Measurements from ENCODE around the gene NPEPPS. TPM values are rescaled to one million over a fixed set of nuclear protein-coding genes. Genes with fewer than 3 reads are reported as not detected.
"Not testable (repeated sequence)": the region's sequence is repeated elsewhere in the genome, so short reads cannot be mapped to it uniquely, and the experiment has no call there.

The NPEPPS gene
- total and polyA plus RNA-seq, 2 of the 8 experiments (the other 6 are each of a cell fraction or from before 2014, with no cell fraction given) = 53.6 to 118 TPM

DNA sequence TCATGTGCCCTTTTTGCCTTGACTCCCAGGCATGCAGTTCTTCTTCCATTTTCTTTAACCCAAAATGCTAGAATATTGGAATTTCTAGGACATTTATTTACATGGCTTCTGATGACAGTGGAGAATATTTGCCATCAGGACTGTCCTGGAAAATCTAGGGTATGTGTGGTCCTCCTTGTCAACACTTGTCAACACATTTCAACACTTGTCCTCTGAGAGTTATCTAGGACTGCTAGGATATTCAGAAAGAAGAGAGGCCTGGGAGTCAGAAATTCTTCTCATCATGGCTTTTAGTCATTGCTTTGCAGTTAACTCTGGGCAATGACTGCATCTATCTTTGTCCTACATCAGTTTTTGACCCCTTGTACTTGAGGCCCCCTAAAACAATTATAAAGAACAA is 11.5 kb upstream of the NPEPPS start:
- FAIRE-seq; H3K18ac ChIP-seq (ENCODE audit: extremely low read depth, low read length); POLR2A ChIA-PET (ENCODE audit: partially characterized antibody); H2BK5ac ChIP-seq (ENCODE audit: low read depth, low read length); H3K9me3 ChIP-seq (ENCODE audit: insufficient read depth in 2 of 2, low read depth in 1 of 2, low read length in 1 of 2); DNase-seq (ENCODE audit: low read depth in 1 of 2, low spot score in 2 of 2); H3K9ac ChIP-seq (replicated peaks in 1 of 4; ENCODE audit: extremely low read depth in 1 of 4, low read depth in 3 of 4, low read length in 3 of 4); H3K36me3 ChIP-seq (ENCODE audit: control insufficient read depth in 2 of 4, insufficient read depth in 4 of 4, low read length in 3 of 4); H4K91ac ChIP-seq (replicated peaks; ENCODE audit: insufficient read length, low read length); H3K4ac ChIP-seq (replicated peaks; ENCODE audit: insufficient read length, low read depth, low read length); H2AK5ac ChIP-seq (ENCODE audit: low read depth, low read length); H3K79me1 ChIP-seq (ENCODE audit: low read depth, low read length); H4K5ac ChIP-seq (ENCODE audit: insufficient read length, low read depth, low read length); H4K20me1 ChIP-seq (replicated peaks in 1 of 2; ENCODE audit: control insufficient read depth in 1 of 2, insufficient read depth in 2 of 2, low read length in 2 of 2); H3K79me2 ChIP-seq (ENCODE audit: control insufficient read depth in 1 of 2, insufficient read depth in 2 of 2, low read length in 2 of 2); H3K4me3 ChIP-seq (ENCODE audit: extremely low read depth in 1 of 4, insufficient read depth in 2 of 4, low read depth in 3 of 4, low read length in 4 of 4); H2BK12ac ChIP-seq (ENCODE audit: low read depth, low read length); H3K4me1 ChIP-seq (replicated peaks in 1 of 4; ENCODE audit: control insufficient read depth in 3 of 4, insufficient read depth in 4 of 4, low read length in 3 of 4); H3K14ac ChIP-seq (ENCODE audit: insufficient read length); H3K27me3 ChIP-seq (replicated peaks in 1 of 4; ENCODE audit: control insufficient read depth in 3 of 4, extremely low read depth in 1 of 4, insufficient read depth in 3 of 4, low read length in 3 of 4); H2AFZ ChIP-seq (ENCODE audit: low read length); H3K23ac ChIP-seq (ENCODE audit: insufficient read length); H2BK15ac ChIP-seq (ENCODE audit: low read length); H2BK120ac ChIP-seq (replicated peaks; ENCODE audit: low read depth, low read length); H2BK20ac ChIP-seq (ENCODE audit: low read length); H3K56ac ChIP-seq (replicated peaks; ENCODE audit: insufficient read length, low read depth, low read length); H4K8ac ChIP-seq (ENCODE audit: extremely low read depth, insufficient read depth, low read length); H3K27ac ChIP-seq (ENCODE audit: low read depth, low read length); H3K23me2 ChIP-seq (ENCODE audit: low read depth, low read length); CTCF ChIA-PET (ENCODE audit: partially characterized antibody); H3K4me2 ChIP-seq (ENCODE audit: insufficient read depth in 1 of 2, low read depth in 2 of 2, low read length in 2 of 2): not testable (repeated sequence)

DNA sequence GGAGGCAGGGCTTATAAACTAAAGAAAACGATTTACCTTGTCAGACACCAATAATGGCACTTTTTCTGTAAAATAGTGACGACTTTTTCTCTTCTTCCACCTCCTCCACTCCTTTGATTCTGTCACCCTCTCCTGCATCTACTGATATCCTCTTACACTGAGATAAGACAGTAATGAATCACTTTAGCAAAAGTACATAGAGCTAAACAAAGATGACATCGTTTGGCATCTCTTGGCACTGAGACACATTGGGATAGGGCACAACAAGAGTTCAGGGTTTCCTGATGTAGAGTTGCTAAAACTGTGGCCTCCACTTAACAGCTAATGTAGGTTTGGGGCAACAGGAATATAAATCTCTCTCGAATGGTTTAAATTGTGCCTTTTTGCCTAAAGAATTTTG is 10.6 kb upstream of the NPEPPS start:
- H3K4ac ChIP-seq (replicated peaks; ENCODE audit: insufficient read length, low read depth, low read length) = not testable (repeated sequence)

More for the DNA sequence above, 10.6 kb upstream of the NPEPPS start:
- H3K79me2 ChIP-seq (ENCODE audit: control insufficient read depth in 1 of 2, insufficient read depth in 2 of 2, low read length in 2 of 2); H2BK15ac ChIP-seq (ENCODE audit: low read length); H2BK120ac ChIP-seq (replicated peaks; ENCODE audit: low read depth, low read length); H3K23me2 ChIP-seq (ENCODE audit: low read depth, low read length); H3K79me1 ChIP-seq (ENCODE audit: low read depth, low read length); POLR2A ChIA-PET (ENCODE audit: partially characterized antibody); H3K9ac ChIP-seq (replicated peaks in 1 of 4; ENCODE audit: extremely low read depth in 1 of 4, low read depth in 3 of 4, low read length in 3 of 4); H4K20me1 ChIP-seq (replicated peaks in 1 of 2; ENCODE audit: control insufficient read depth in 1 of 2, insufficient read depth in 2 of 2, low read length in 2 of 2); H3K56ac ChIP-seq (replicated peaks; ENCODE audit: insufficient read length, low read depth, low read length); H3K27ac ChIP-seq (ENCODE audit: low read depth, low read length); H3K23ac ChIP-seq (ENCODE audit: insufficient read length); H2BK20ac ChIP-seq (ENCODE audit: low read length); H4K5ac ChIP-seq (ENCODE audit: insufficient read length, low read depth, low read length); H3K18ac ChIP-seq (ENCODE audit: extremely low read depth, low read length); H3K27me3 ChIP-seq (replicated peaks in 1 of 4; ENCODE audit: control insufficient read depth in 3 of 4, extremely low read depth in 1 of 4, insufficient read depth in 3 of 4, low read length in 3 of 4); H4K8ac ChIP-seq (ENCODE audit: extremely low read depth, insufficient read depth, low read length); H4K91ac ChIP-seq (replicated peaks; ENCODE audit: insufficient read length, low read length); H3K9me3 ChIP-seq (ENCODE audit: insufficient read depth in 2 of 2, low read depth in 1 of 2, low read length in 1 of 2); H2AFZ ChIP-seq (ENCODE audit: low read length); H3K4me1 ChIP-seq (replicated peaks in 1 of 4; ENCODE audit: control insufficient read depth in 3 of 4, insufficient read depth in 4 of 4, low read length in 3 of 4); DNase-seq (ENCODE audit: low read depth in 1 of 2, low spot score in 2 of 2); H2AK5ac ChIP-seq (ENCODE audit: low read depth, low read length); H3K14ac ChIP-seq (ENCODE audit: insufficient read length); CTCF ChIA-PET (ENCODE audit: partially characterized antibody); H3K36me3 ChIP-seq (ENCODE audit: control insufficient read depth in 2 of 4, insufficient read depth in 4 of 4, low read length in 3 of 4); H3K4me2 ChIP-seq (ENCODE audit: insufficient read depth in 1 of 2, low read depth in 2 of 2, low read length in 2 of 2); H2BK12ac ChIP-seq (ENCODE audit: low read depth, low read length); H3K4me3 ChIP-seq (ENCODE audit: extremely low read depth in 1 of 4, insufficient read depth in 2 of 4, low read depth in 3 of 4, low read length in 4 of 4); H2BK5ac ChIP-seq (ENCODE audit: low read depth, low read length); FAIRE-seq: not testable (repeated sequence)
- WGBS, 2 experiments (ENCODE audit: extremely low coverage in 1 of 2, insufficient coverage in 1 of 2, insufficient read length in 1 of 2, insufficient replicate concordance in 2 of 2, low coverage in 1 of 2, low lambda C conversion rate in 2 of 2, missing lambda C conversion rate in 1 of 2) = 73% methylated on average over 4 of the region's 4 CpGs; no CpG with 5 or more reads in 1 of the 2 experiments

All from H1 (cell line).